ENCODE results near the gene SIMC1. TPM values are rescaled to one million over a fixed set of nuclear protein-coding genes. Genes with fewer than 3 reads are reported as not detected.
"Not testable (repeated sequence)": the region's sequence is repeated elsewhere in the genome, so short reads cannot be mapped to it uniquely, and the experiment has no call there.

Gene SIMC1
- polyA plus RNA-seq, 3 donors, result 3.4 to 5.3 (median 4.2) TPM

GRCh38 chr5:176257871-176258505 is 19.8 kb downstream of the SIMC1 start:
- H3K27ac ChIP-seq (ENCODE audit: low read depth, low read length), result not testable (repeated sequence)
- 93 to 95% (median 95%) methylated on average over 5 of the region's 5 CpGs for WGBS, 3 donors

- H3K27ac ChIP-seq (ENCODE audit: low read depth, low read length), result not testable (repeated sequence)
- WGBS, 3 donors, result 74 to 99% (median 90%) methylated on average over 4 to 5 of the region's 5 CpGs
These were observed 22.5 kb downstream of the SIMC1 start for GRCh38 chr5:176260682-176261081.

GRCh38 chr5:176266448-176266847 is 28.2 kb downstream of the SIMC1 start:
- WGBS, 3 donors, result no CpG with 5 or more reads among the region's 1 CpG
- H3K27ac ChIP-seq (ENCODE audit: low read depth, low read length), result not testable (repeated sequence)

- H3K27ac ChIP-seq (ENCODE audit: low read depth, low read length), result not testable (repeated sequence)
These were observed 50.8 kb downstream of the SIMC1 start for GRCh38 chr5:176289018-176289417.

- not testable (repeated sequence) for H3K27ac ChIP-seq (ENCODE audit: low read depth, low read length)
- WGBS, 3 donors, result 87 to 92% (median 88%) methylated on average over 13 to 14 of the region's 14 CpGs
These were observed 52.0 kb downstream of the SIMC1 start for GRCh38 chr5:176290057-176290840.

- WGBS, 3 donors, result 93 to 100% (median 99%) methylated on average over 8 to 11 of the region's 31 CpGs
- not testable (repeated sequence) for H3K27ac ChIP-seq (ENCODE audit: low read depth, low read length)
These were observed 67.1 kb downstream of the SIMC1 start for GRCh38 chr5:176305356-176305755.

- 71 to 90% (median 86%) methylated on average over 7 of the region's 7 CpGs for WGBS, 3 donors
These were observed 79.5 kb downstream of the SIMC1 start for GRCh38 chr5:176317534-176318374.

GRCh38 chr5:176319827-176320554 is 81.8 kb downstream of the SIMC1 start:
- H3K27ac ChIP-seq (ENCODE audit: low read depth, low read length), result no peak overlapping the region
- 86 to 91% (median 89%) methylated on average over 9 of the region's 9 CpGs for WGBS, 3 donors

More at GRCh38 chr5:176317534-176318374, 79.5 kb downstream of the SIMC1 start:
- no peak overlapping the region for H3K27ac ChIP-seq (ENCODE audit: low read depth, low read length)

- 95 to 99% (median 97%) methylated on average over 3 of the region's 3 CpGs for WGBS, 3 donors
- no peak overlapping the region for H3K27ac ChIP-seq (ENCODE audit: low read depth, low read length)
These were observed 82.4 kb downstream of the SIMC1 start for GRCh38 chr5:176320577-176320976.

GRCh38 chr5:176334031-176334770 is 96.0 kb downstream of the SIMC1 start:
- H3K27ac ChIP-seq (ENCODE audit: low read depth, low read length), result no peak overlapping the region

- H3K27ac ChIP-seq (ENCODE audit: low read depth, low read length), result no peak overlapping the region
- 73 to 77% (median 77%) methylated on average over 1 of the region's 1 CpG for WGBS, 3 donors
These were observed 99.7 kb downstream of the SIMC1 start for GRCh38 chr5:176337913-176338312.

- WGBS, 3 donors, result 73 to 95% (median 94%) methylated on average over 5 of the region's 5 CpGs
- H3K27ac ChIP-seq (ENCODE audit: low read depth, low read length), result no peak overlapping the region
These were observed 101.1 kb downstream of the SIMC1 start for GRCh38 chr5:176339304-176339703.

GRCh38 chr5:176341325-176342157 is 103.3 kb downstream of the SIMC1 start:
- WGBS, 3 donors, result 81 to 99% (median 83%) methylated on average over 2 of the region's 2 CpGs
- no peak overlapping the region for H3K27ac ChIP-seq (ENCODE audit: low read depth, low read length)

GRCh38 chr5:176342158-176342483 is 103.9 kb downstream of the SIMC1 start:
- 88 to 99% (median 93%) methylated on average over 1 of the region's 1 CpG for WGBS, 3 donors

GRCh38 chr5:176342766-176343458 is 104.7 kb downstream of the SIMC1 start:
- 63 to 75% (median 72%) methylated on average over 2 of the region's 2 CpGs for WGBS, 3 donors
- no peak overlapping the region for H3K27ac ChIP-seq (ENCODE audit: low read depth, low read length)

More at GRCh38 chr5:176342158-176342483, 103.9 kb downstream of the SIMC1 start:
- no peak overlapping the region for H3K27ac ChIP-seq (ENCODE audit: low read depth, low read length)

GRCh38 chr5:176350416-176350815 is 112.2 kb downstream of the SIMC1 start:
- 94 to 97% (median 96%) methylated on average over 8 of the region's 8 CpGs for WGBS, 3 donors
- no peak overlapping the region for H3K27ac ChIP-seq (ENCODE audit: low read depth, low read length)

Data from adipose tissue (tissue), 3 donors.